HL-60/S4 (cell line): ENCODE data around the gene STOM.

Experiments
- in situ Hi-C: fragments of 300-500 bp; cut with MboI; formaldehyde crosslinking; loops from 2 replicates; pipeline ENCODE4 v1.14.3; 2022; ENCODE audit warnings: low sequenced_read_pairs

STOM gene

GRCh38 chr9:121289772-121290370 lies 80.2 kb downstream of the STOM start:
- in situ Hi-C loops, result no loop called here

- in situ Hi-C loops, result no loop called here
Measured at GRCh38 chr9:121289026-121289771, 80.9 kb downstream of the STOM start.
